ENCODE measurements around the gene MOB2.

MOB2 gene

GRCh38 chr11:1444321-1444720 is 42.3 kb downstream of the MOB2 start:
- TF ChIP-seq ZNF70 (CRISPR knock-in tag; IDR thresholded peaks at IDR 0.05) (no peak), GLIS3 (CRISPR knock-in tag; IDR thresholded peaks at IDR 0.05) (no peak), POU6F1 (CRISPR knock-in tag; IDR thresholded peaks at IDR 0.05; ENCODE audit: borderline replicate concordance, low read depth) (no peak), PATZ1 (CRISPR knock-in tag; IDR thresholded peaks at IDR 0.05; ENCODE audit: borderline replicate concordance) (no peak), ARNTL (CRISPR knock-in tag; IDR thresholded peaks at IDR 0.05; ENCODE audit: borderline replicate concordance, low read depth) (no peak), TCF4 (CRISPR knock-in tag; IDR thresholded peaks at IDR 0.05; ENCODE audit: borderline replicate concordance) (no peak), TSHZ2 (CRISPR knock-in tag; IDR thresholded peaks at IDR 0.05) (no peak), ESRRG (CRISPR knock-in tag; IDR thresholded peaks at IDR 0.05) (no peak), SNAI2 (CRISPR knock-in tag; IDR thresholded peaks at IDR 0.05) (no peak), ZFP3 (CRISPR knock-in tag; IDR thresholded peaks at IDR 0.05) (no peak), CSDC2 (CRISPR knock-in tag; IDR thresholded peaks at IDR 0.05) (no peak)
- no peak for ATAC-seq

GRCh38 chr11:1443737-1444136 is 42.8 kb downstream of the MOB2 start:
- ATAC-seq = no peak
- TF ChIP-seq TSHZ2 (CRISPR knock-in tag; IDR thresholded peaks at IDR 0.05) = no peak
- no peak for TF ChIP-seq PPARA (CRISPR knock-in tag; IDR thresholded peaks at IDR 0.05; ENCODE audit: borderline replicate concordance)
- no peak for TF ChIP-seq ZFP3 (CRISPR knock-in tag; IDR thresholded peaks at IDR 0.05)
- no peak for TF ChIP-seq ISL1 (CRISPR knock-in tag; IDR thresholded peaks at IDR 0.05)

- no peak for ATAC-seq
- TF ChIP-seq ESRRG (CRISPR knock-in tag; IDR thresholded peaks at IDR 0.05) (no peak), ARNTL (CRISPR knock-in tag; IDR thresholded peaks at IDR 0.05; ENCODE audit: borderline replicate concordance, low read depth) (no peak), TSHZ2 (CRISPR knock-in tag; IDR thresholded peaks at IDR 0.05) (no peak)
Observed at GRCh38 chr11:1442807-1443366, 43.7 kb downstream of the MOB2 start.

GRCh38 chr11:1442163-1442562 is 44.4 kb downstream of the MOB2 start:
- TF ChIP-seq SNAI2 (CRISPR knock-in tag; IDR thresholded peaks at IDR 0.05) (no peak), ZNF70 (CRISPR knock-in tag; IDR thresholded peaks at IDR 0.05) (no peak), ESRRG (CRISPR knock-in tag; IDR thresholded peaks at IDR 0.05) (no peak), ZNF8 (CRISPR knock-in tag; IDR thresholded peaks at IDR 0.05) (no peak), TSHZ2 (CRISPR knock-in tag; IDR thresholded peaks at IDR 0.05) (no peak), ZNF565 (CRISPR knock-in tag; conservative IDR thresholded peaks at IDR 0.05; ENCODE audit: low read depth) (no peak)
- no peak for ATAC-seq
